Smooth muscle cell (in vitro differentiated cells): Measurements from ENCODE around the gene PTPN5. TPM values are rescaled to one million over a fixed set of nuclear protein-coding genes. Genes with fewer than 3 reads are reported as not detected.

ENCODE experiments used
- DNase-seq: peaks from one replicate; lab custom pipeline; 2025; ENCODE audit not compliant: unreplicated experiment; lab: John Stamatoyannopoulos, UW
- H2AFZ ChIP-seq: fragments of 200-600 bp; sonication (generic); 2 replicates; pipeline ENCODE4 v1.6.0; 2016; ENCODE audit warnings: antibody characterized with exemption, low read depth, mild to moderate bottlenecking
- H3F3A ChIP-seq: fragments of 200-600 bp; sonication (generic); 2 replicates; pipeline ENCODE4 v1.6.0; 2017; ENCODE audit warnings: antibody characterized with exemption, low read depth
- H3K27ac ChIP-seq: fragments of 200-600 bp; sonication (generic); 2 replicates; pipeline ENCODE4 v1.5.1; 2016; ENCODE audit warnings: low read depth, mild to moderate bottlenecking
- H3K27me3 ChIP-seq: fragments of 200-600 bp; sonication (generic); 2 replicates; pipeline ENCODE4 v1.6.1; 2016; ENCODE audit warnings: low read depth, mild to moderate bottlenecking
- H3K36me3 ChIP-seq: fragments of 200-600 bp; sonication (generic); 2 replicates; pipeline ENCODE4 v1.5.1; 2016; ENCODE audit warnings: low read depth
- H3K4me1 ChIP-seq: fragments of 200-600 bp; sonication (generic); 2 replicates; pipeline ENCODE4 v1.5.1; 2016; ENCODE audit warnings: low read depth
- H3K4me2 ChIP-seq: fragments of 200-600 bp; sonication (generic); 2 replicates; pipeline ENCODE4 v1.6.0; 2016; ENCODE audit warnings: mild to moderate bottlenecking
- H3K4me3 ChIP-seq: fragments of 200-600 bp; sonication (generic); 2 replicates; pipeline ENCODE4 v1.5.1; 2016; ENCODE audit warnings: mild to moderate bottlenecking
- H3K79me2 ChIP-seq: fragments of 200-600 bp; sonication (generic); 2 replicates; pipeline ENCODE4 v1.6.0; 2016; ENCODE audit warnings: low read depth, mild to moderate bottlenecking
- H3K9ac ChIP-seq: fragments of 200-600 bp; sonication (generic); 2 replicates; pipeline ENCODE4 v1.6.0; 2016; ENCODE audit warnings: low read depth
- H3K9me3 ChIP-seq: fragments of 200-600 bp; sonication (generic); replicated peaks from 2 replicates; pipeline ENCODE4 v1.5.1; 2016; ENCODE audit warnings: low read depth
- H4K20me1 ChIP-seq: fragments of 200-600 bp; sonication (generic); 2 replicates; pipeline ENCODE4 v1.6.0; 2016; ENCODE audit warnings: low read depth
- WGBS: methylation state at CpG from one replicate; pipeline ENCODE4 v1.1.7; 2016; ENCODE audit warnings: low lambda C conversion rate; 5-methylcytosine and 5-hydroxymethylcytosine counted together
- polyA plus RNA-seq: library from polyadenylated mRNA; unstranded; fragments of >200 nt; fragmentation: Nextera tagmentation; extraction: Ambion mirVana; gene quantifications from 2 replicates; pipeline ENCODE4 v1.2.1, GENCODE V29; 2016
- total RNA-seq: library from RNA; depleted of rRNA; stranded (reverse); fragments of >200 nt; gene quantifications from 2 replicates; pipeline ENCODE4 v1.2.3, GENCODE V29; 2014
- TF ChIP-seq, protein P1 (sequence below): fragments of 200-600 bp; sonication (generic); IDR thresholded peaks from 2 replicates; pipeline ENCODE4 v1.5.1; 2017; ENCODE audit warnings: borderline replicate concordance, mild to moderate bottlenecking, antibody characterized with exemption; ENCODE audit not compliant: insufficient read depth, poor library complexity, severe bottlenecking

Gene PTPN5
- total and polyA plus RNA-seq, 2 experiments from 2014 or later, result not detected

DNA sequence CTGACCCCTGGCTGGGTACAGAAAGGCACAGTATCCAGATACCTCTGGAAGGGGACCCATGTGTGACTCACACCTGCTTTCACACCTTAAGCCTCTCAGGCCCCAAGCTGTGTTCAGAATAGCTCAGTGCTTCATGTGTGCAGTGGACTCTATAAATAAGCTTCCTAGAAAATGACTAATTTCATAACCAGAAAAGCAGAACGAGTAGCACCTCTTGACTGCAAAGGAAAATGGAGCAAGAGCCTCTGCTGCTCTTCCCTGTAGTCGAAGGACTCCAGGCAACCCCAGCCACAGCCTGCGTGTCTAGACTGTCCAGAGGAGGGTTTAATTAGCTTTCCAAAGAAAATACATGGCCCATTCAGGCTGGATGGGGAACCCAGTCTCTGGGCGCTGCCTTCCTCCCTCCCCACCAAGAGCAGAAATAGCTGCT lies 23.1 kb downstream of the PTPN5 start:
- Histone ChIP-seq H3K9me3 (no peaks in the 10 kb centered on the region), H3K79me2 (no peaks in the 10 kb centered on the region), H4K20me1 (no peaks in the 10 kb centered on the region), H3K9ac (no peak overlapping the region), H3K27me3 (no peaks in the 10 kb centered on the region), H3F3A (no peaks in the 10 kb centered on the region), H3K4me2 (no peak overlapping the region), H2AFZ (no peak overlapping the region), H3K4me1 (no peaks in the 10 kb centered on the region), H3K27ac (no peak overlapping the region), H3K36me3 (no peaks in the 10 kb centered on the region), H3K4me3 (no peak overlapping the region)
- TF ChIP-seq, protein P1, sequence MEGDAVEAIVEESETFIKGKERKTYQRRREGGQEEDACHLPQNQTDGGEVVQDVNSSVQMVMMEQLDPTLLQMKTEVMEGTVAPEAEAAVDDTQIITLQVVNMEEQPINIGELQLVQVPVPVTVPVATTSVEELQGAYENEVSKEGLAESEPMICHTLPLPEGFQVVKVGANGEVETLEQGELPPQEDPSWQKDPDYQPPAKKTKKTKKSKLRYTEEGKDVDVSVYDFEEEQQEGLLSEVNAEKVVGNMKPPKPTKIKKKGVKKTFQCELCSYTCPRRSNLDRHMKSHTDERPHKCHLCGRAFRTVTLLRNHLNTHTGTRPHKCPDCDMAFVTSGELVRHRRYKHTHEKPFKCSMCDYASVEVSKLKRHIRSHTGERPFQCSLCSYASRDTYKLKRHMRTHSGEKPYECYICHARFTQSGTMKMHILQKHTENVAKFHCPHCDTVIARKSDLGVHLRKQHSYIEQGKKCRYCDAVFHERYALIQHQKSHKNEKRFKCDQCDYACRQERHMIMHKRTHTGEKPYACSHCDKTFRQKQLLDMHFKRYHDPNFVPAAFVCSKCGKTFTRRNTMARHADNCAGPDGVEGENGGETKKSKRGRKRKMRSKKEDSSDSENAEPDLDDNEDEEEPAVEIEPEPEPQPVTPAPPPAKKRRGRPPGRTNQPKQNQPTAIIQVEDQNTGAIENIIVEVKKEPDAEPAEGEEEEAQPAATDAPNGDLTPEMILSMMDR, result no peak
- DNase-seq, result no peak
- 81% methylated on average over 4 of the region's 4 CpGs for WGBS

GRCh38 chr11:18766015-18766414 lies 25.6 kb downstream of the PTPN5 start:
- no peak overlapping the region for H3K4me3 ChIP-seq
- no peak overlapping the region for H2AFZ ChIP-seq
- DNase-seq, result no peak
- TF ChIP-seq, protein P1, result no peak
- H3K9ac ChIP-seq, result no peak overlapping the region
- no peaks in the 10 kb centered on the region for H3K9me3 ChIP-seq
- no peaks in the 10 kb centered on the region for H3K36me3 ChIP-seq
- H3F3A ChIP-seq, result no peaks in the 10 kb centered on the region
- no peak overlapping the region for H3K27ac ChIP-seq
- H3K4me1 ChIP-seq, result no peaks in the 10 kb centered on the region
- H3K27me3 ChIP-seq, result no peaks in the 10 kb centered on the region
- no peak overlapping the region for H3K4me2 ChIP-seq
- 92% methylated on average over 2 of the region's 2 CpGs for WGBS
- H3K79me2 ChIP-seq, result no peaks in the 10 kb centered on the region
- H4K20me1 ChIP-seq, result no peaks in the 10 kb centered on the region

DNA sequence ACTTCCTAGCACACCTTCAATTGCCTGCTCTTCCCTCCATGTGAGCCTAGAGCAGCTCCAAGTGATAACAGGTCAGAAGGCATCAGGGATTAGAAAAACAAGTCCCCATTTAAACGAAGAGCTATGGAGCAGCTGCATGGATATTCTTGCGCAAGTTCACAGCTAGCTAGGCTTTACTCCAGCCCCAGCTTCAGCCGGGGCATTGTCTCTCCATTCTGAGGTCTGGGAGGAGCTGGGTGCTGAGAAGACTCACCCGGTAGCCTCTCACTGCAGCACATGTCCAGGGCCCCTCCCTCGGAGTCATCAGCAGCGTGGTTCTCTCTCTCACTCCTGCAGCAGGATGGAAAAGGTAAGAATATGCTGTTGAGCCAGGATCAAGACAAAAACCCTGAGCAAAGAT lies 26.0 kb downstream of the PTPN5 start:
- Histone ChIP-seq H3F3A (no peaks in the 10 kb centered on the region), H2AFZ (no peak overlapping the region), H3K9me3 (no peaks in the 10 kb centered on the region), H3K79me2 (no peaks in the 10 kb centered on the region), H4K20me1 (no peaks in the 10 kb centered on the region), H3K4me1 (no peaks in the 10 kb centered on the region), H3K4me2 (no peak overlapping the region), H3K27me3 (no peaks in the 10 kb centered on the region), H3K36me3 (no peaks in the 10 kb centered on the region), H3K4me3 (no peak overlapping the region), H3K27ac (no peak overlapping the region), H3K9ac (no peak overlapping the region)
- 80% methylated on average over 6 of the region's 6 CpGs for WGBS
- DNase-seq, result no peak
- TF ChIP-seq, protein P1, result no peak

- Histone ChIP-seq H3K4me1 (no peaks in the 10 kb centered on the region), H3K27ac (no peak overlapping the region), H3K36me3 (no peaks in the 10 kb centered on the region), H3K79me2 (no peaks in the 10 kb centered on the region), H3K9me3 (no peaks in the 10 kb centered on the region), H3K4me3 (no peak overlapping the region), H4K20me1 (no peaks in the 10 kb centered on the region), H2AFZ (no peak overlapping the region), H3K27me3 (no peaks in the 10 kb centered on the region), H3K4me2 (no peak overlapping the region), H3K9ac (no peak overlapping the region), H3F3A (no peaks in the 10 kb centered on the region)
- DNase-seq, result no peak
- WGBS, result 83% methylated on average over 11 of the region's 11 CpGs
- TF ChIP-seq, protein P1, result no peak
These were observed 29.9 kb downstream of the PTPN5 start for GRCh38 chr11:18761741-18762140.
